CD4-positive, alpha-beta T cell treated with Interferon alpha-2 for 1 hour (primary cell): Measurements from ENCODE around the gene SGMS1.
"Not testable (repeated sequence)": the region's sequence is repeated elsewhere in the genome, so short reads cannot be mapped to it uniquely, and the experiment has no call there.

Experiments
- DNase-seq, 2 donors: peaks; one replicate each; pipeline ENCODE4 v3.0.0-alpha.2; 2020 to 2022

Gene SGMS1

GRCh38 chr10:50623663-50624412 is at the start of gene SGMS1:
Gene SGMS1 (minus strand): TSS chr10:50623956. CDS start chr10:50344114, 279,842 bp downstream.
- peak; percentile 82 to 86 for DNase-seq

- DNase-seq: peak; percentile 35 to 68
Measured at GRCh38 chr10:50672152-50672551, 48.4 kb upstream of the SGMS1 start.

- DNase-seq: not testable (repeated sequence)
Measured at GRCh38 chr10:50671645-50672044, 47.9 kb upstream of the SGMS1 start.

- DNase-seq: not testable (repeated sequence)
Measured at GRCh38 chr10:50669957-50670356, 46.2 kb upstream of the SGMS1 start.

- DNase-seq: not testable (repeated sequence)
Measured at GRCh38 chr10:50667353-50667752, 43.6 kb upstream of the SGMS1 start.

- not testable (repeated sequence) for DNase-seq
Measured at GRCh38 chr10:50662420-50662819, 38.7 kb upstream of the SGMS1 start.

GRCh38 chr10:50661563-50661962 is 37.8 kb upstream of the SGMS1 start:
- DNase-seq: not testable (repeated sequence)

- peak in 1 of 2 donors; percentile 51 for DNase-seq
Measured at GRCh38 chr10:50659865-50660730, 36.3 kb upstream of the SGMS1 start.

GRCh38 chr10:50659016-50659864 is 35.5 kb upstream of the SGMS1 start:
- DNase-seq: not testable (repeated sequence)

- DNase-seq: no peak
Measured at GRCh38 chr10:50658165-50658564, 34.4 kb upstream of the SGMS1 start.

GRCh38 chr10:50653758-50654157 is 30.0 kb upstream of the SGMS1 start:
- DNase-seq: no peak

- peak in 1 of 2 donors; percentile 56 for DNase-seq
Measured at GRCh38 chr10:50653142-50653541, 29.4 kb upstream of the SGMS1 start.

- no peak for DNase-seq
Measured at GRCh38 chr10:50651808-50652207, 28.1 kb upstream of the SGMS1 start.

- DNase-seq: no peak
Measured at GRCh38 chr10:50650481-50650880, 26.7 kb upstream of the SGMS1 start.

GRCh38 chr10:50648935-50649227 is 25.1 kb upstream of the SGMS1 start:
- DNase-seq: no peak

- DNase-seq: no peak
Measured at GRCh38 chr10:50648089-50648934, 24.6 kb upstream of the SGMS1 start.

- not testable (repeated sequence) for DNase-seq
Measured at GRCh38 chr10:50647350-50647749, 23.6 kb upstream of the SGMS1 start.

GRCh38 chr10:50645236-50645635 is 21.5 kb upstream of the SGMS1 start:
- DNase-seq: no peak

GRCh38 chr10:50641626-50642025 is 17.9 kb upstream of the SGMS1 start:
- no peak for DNase-seq

GRCh38 chr10:50640238-50640637 is 16.5 kb upstream of the SGMS1 start:
- DNase-seq: no peak

- DNase-seq: peak in 1 of 2 donors; percentile 68
Measured at GRCh38 chr10:50636618-50637579, 13.1 kb upstream of the SGMS1 start.
